Natural killer cell (primary cell): ENCODE data around the gene RTL5. TPM values are rescaled to one million over a fixed set of nuclear protein-coding genes. Genes with fewer than 3 reads are reported as not detected.

ENCODE experiments used
- ATAC-seq, 3 donors: fragments of 150-1000 bp in 2 of 3; fragments of 200-7000 bp in 1 of 3; cut with Tn5 transposase; 1 replicate in 1 of 3; 2 replicates in 2 of 3; pipeline ENCODE4 v1.10.0; 2021; ENCODE audit warnings: mild to moderate bottlenecking in 2 of 3, moderate library complexity in 2 of 3
- DNase-seq, 2 donors: peaks; one replicate each; pipeline versions ENCODE4 v3.0.0 to v3.0.0-alpha.2; 2013 to 2021; ENCODE audit warnings: mixed read lengths in 1 of 2
- H3K27ac ChIP-seq: one replicate; pipeline ENCODE4 v1.5.1; 2013; ENCODE audit warnings: mild to moderate bottlenecking, low read length
- H3K27me3 ChIP-seq: one replicate; pipeline ENCODE4 v1.6.1; 2013; ENCODE audit warnings: low read length; ENCODE audit not compliant: control insufficient read depth, insufficient read depth
- H3K36me3 ChIP-seq: one replicate; pipeline ENCODE4 v1.6.1; 2013; ENCODE audit warnings: low read length; ENCODE audit not compliant: control insufficient read depth, insufficient read depth
- H3K4me1 ChIP-seq: one replicate; pipeline ENCODE4 v1.6.1; 2013; ENCODE audit warnings: low read length; ENCODE audit not compliant: control insufficient read depth, insufficient read depth
- H3K4me3 ChIP-seq: one replicate; pipeline ENCODE4 v1.5.1; 2013; ENCODE audit warnings: low read length
- H3K9me3 ChIP-seq: one replicate; pipeline ENCODE4 v1.6.1; 2013; ENCODE audit warnings: low read length; ENCODE audit not compliant: control insufficient read depth, insufficient read depth
- H3K27ac Mint-ChIP-seq, 2 donors: one replicate each; pipeline ENCODE4 v1.8.0; 2022; ENCODE audit warnings: mild to moderate bottlenecking in 2 of 2, mixed read lengths in 2 of 2, moderate library complexity in 1 of 2
- H3K27me3 Mint-ChIP-seq, 2 donors: one replicate each; pipeline ENCODE4 v1.8.0; 2022; ENCODE audit warnings: low read depth in 2 of 2, mixed read lengths in 2 of 2
- H3K36me3 Mint-ChIP-seq: one replicate; pipeline ENCODE4 v1.8.0; 2022; ENCODE audit warnings: mixed read lengths
- H3K4me1 Mint-ChIP-seq, 2 donors: one replicate each; pipeline ENCODE4 v1.8.0; 2022; ENCODE audit warnings: mixed read lengths in 2 of 2
- H3K4me3 Mint-ChIP-seq: one replicate; pipeline ENCODE4 v1.8.0; 2022; ENCODE audit warnings: mild to moderate bottlenecking, moderate library complexity, mixed read lengths
- H3K9me3 Mint-ChIP-seq, 2 donors: one replicate each; pipeline ENCODE4 v1.8.0; 2022; ENCODE audit warnings: mixed read lengths in 2 of 2
- WGBS: methylation state at CpG from one replicate; pipeline ENCODE4 v1.1.7; 2013; ENCODE audit warnings: missing lambda C conversion rate; ENCODE audit not compliant: insufficient coverage; 5-methylcytosine and 5-hydroxymethylcytosine counted together
- intact Hi-C: fragments of 100-400 bp; cut with micrococcal nuclease; formaldehyde crosslinking; loops from one replicate; pipeline ENCODE4 v1.14.2; 2022
- total RNA-seq, 4 donors: library from RNA; stranded (reverse); fragments of 120-200 nt in 1 of 4; gene quantifications; one replicate each; pipeline versions ENCODE4 v1.2.3 to v1.2.4, GENCODE V29; 2013 to 2022
- TF ChIP-seq, protein P1 (sequence below): fragments of 200-600 bp; IDR thresholded peaks from one replicate; pipeline ENCODE4 v1.8.0; 2022; ENCODE audit warnings: antibody characterized with exemption

RTL5 gene
- total RNA-seq, 3 donors from 2014 or later (not counting 1 experiment from before 2014, with no cell fraction given), result 1.3 to 1.8 (median 1.7) TPM

DNA sequence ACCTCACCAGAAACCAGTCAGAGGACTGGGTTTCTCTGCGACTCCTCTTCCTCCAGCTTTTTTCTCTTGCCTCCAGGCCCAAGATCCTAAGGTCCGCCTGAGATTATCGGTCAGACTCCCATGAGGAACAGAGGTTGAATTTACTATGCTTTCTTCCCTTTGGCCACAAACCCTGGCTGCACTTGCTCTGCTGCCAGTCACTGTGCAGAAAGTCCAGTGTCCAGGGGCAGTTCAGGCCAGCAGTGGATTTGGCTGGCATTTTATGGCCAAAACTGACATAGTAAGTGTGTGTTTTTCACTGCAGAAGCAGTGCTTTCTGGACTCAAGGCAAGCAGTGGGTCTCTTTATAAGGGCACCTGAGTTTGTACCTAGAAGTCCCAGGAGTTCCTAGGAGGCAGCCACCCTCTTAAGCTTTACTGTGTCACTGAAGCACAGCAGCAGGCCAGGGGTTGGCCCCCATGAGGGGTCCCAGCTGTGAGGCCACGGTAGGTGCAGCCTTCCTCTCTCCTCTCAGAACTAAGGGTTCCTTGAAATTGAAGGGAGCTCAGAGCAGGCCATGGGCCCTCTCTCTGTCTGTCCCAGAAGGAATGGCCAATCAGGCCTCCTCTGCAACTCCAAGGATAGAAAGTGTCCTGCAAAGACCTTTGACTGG is 3.4 kb downstream of the RTL5 start:
- TF ChIP-seq, protein P1, sequence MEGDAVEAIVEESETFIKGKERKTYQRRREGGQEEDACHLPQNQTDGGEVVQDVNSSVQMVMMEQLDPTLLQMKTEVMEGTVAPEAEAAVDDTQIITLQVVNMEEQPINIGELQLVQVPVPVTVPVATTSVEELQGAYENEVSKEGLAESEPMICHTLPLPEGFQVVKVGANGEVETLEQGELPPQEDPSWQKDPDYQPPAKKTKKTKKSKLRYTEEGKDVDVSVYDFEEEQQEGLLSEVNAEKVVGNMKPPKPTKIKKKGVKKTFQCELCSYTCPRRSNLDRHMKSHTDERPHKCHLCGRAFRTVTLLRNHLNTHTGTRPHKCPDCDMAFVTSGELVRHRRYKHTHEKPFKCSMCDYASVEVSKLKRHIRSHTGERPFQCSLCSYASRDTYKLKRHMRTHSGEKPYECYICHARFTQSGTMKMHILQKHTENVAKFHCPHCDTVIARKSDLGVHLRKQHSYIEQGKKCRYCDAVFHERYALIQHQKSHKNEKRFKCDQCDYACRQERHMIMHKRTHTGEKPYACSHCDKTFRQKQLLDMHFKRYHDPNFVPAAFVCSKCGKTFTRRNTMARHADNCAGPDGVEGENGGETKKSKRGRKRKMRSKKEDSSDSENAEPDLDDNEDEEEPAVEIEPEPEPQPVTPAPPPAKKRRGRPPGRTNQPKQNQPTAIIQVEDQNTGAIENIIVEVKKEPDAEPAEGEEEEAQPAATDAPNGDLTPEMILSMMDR, result no peak
- Mint-ChIP-seq H3K27me3 (peaks cover 2 to 25% of the 10 kb centered on the region in 2 donors), H3K36me3 (no peaks in the 10 kb centered on the region), H3K27ac (no peak overlapping the region), H3K4me3 (no peak overlapping the region), H3K4me1 (peaks cover 35 to 52% of the 10 kb centered on the region in 2 donors), H3K9me3 (no peaks in the 10 kb centered on the region)
- Histone ChIP-seq H3K27me3 (no peaks in the 10 kb centered on the region), H3K4me3 (no peak overlapping the region), H3K4me1 (peaks cover 55% of the 10 kb centered on the region), H3K36me3 (peaks cover 2% of the 10 kb centered on the region), H3K27ac (no peak overlapping the region), H3K9me3 (no peaks in the 10 kb centered on the region)
- DNase-seq (no peak), ATAC-seq (no peak)
- intact Hi-C loops, result no loop called here
- WGBS, result 93% methylated on average over 4 of the region's 4 CpGs

DNA sequence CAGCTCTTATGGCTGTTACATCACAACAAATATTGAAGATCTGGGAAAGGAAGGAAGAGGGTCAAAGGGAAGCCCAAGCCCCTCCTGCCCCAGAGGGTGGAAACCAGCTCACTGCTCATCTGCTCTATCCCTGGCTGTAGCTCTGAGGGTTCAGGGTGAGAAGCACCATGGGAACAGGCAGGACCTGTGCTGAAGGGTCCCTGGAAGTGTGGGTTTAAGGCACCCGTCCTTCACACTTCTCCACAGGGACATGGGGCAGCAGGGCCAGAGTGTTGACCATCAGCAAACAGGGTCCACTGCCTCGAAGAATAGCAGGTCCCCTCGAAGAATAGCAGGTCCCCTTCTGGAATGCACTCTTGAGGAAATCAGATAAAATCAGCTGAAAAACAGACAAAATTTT is 4.4 kb downstream of the RTL5 start:
- H3K4me1 ChIP-seq, result peaks cover 60% of the 10 kb centered on the region
- WGBS, result 100% methylated on average over 1 of the region's 3 CpGs
- Mint-ChIP-seq H3K9me3 (no peaks in the 10 kb centered on the region), H3K36me3 (no peaks in the 10 kb centered on the region), H3K4me1 (peaks cover 44 to 60% of the 10 kb centered on the region in 2 donors), H3K4me3 (no peak overlapping the region), H3K27ac (no peak overlapping the region), H3K27me3 (peaks cover 2 to 25% of the 10 kb centered on the region in 2 donors)
- no peak for DNase-seq
- H3K36me3 ChIP-seq, result no peaks in the 10 kb centered on the region
- H3K4me3 ChIP-seq, result no peak overlapping the region
- H3K27me3 ChIP-seq, result no peaks in the 10 kb centered on the region
- no peaks in the 10 kb centered on the region for H3K9me3 ChIP-seq
- intact Hi-C loops, result no loop called here
- no peak overlapping the region for H3K27ac ChIP-seq
- no peak for ATAC-seq
- TF ChIP-seq, protein P1, result no peak

DNA sequence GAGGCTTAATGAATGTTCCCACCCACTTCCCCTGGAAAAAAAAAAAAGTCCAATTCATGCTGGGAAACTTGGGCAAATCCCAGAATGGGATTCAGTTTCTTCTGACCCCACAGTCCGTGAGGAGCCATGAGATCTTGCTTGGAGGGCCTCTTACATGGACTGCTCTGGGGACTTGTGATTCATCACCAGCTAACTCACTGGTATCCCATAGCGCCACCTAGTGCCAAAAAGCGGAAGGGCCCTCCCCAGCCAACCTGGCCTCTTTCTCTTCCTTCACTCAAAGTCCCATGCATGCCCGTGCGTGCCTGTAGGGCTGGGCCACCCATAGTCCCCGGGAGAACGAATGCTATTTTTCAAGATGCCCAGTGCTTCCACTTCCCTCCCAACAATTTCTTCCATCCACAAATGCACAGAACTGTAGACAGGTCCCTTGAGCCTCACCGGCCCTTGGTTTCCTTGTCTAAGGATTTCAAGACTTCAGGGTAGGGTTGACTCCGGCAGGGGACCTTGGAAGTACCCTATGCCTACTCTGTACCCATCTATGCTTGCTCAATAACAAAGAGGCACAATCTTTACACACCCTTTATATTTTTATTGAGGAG is 5.1 kb downstream of the RTL5 start:
- ATAC-seq (peak; percentile 75 to 81 (median 81)), DNase-seq (peak; percentile 77 to 86)
- Mint-ChIP-seq H3K4me3 (peak overlapping the region; percentile 1), H3K27me3 (peaks cover 2 to 25% of the 10 kb centered on the region in 2 donors), H3K36me3 (no peaks in the 10 kb centered on the region), H3K27ac (no peak overlapping the region), H3K4me1 (peaks cover 51 to 60% of the 10 kb centered on the region in 2 donors), H3K9me3 (no peaks in the 10 kb centered on the region)
- Histone ChIP-seq H3K36me3 (no peaks in the 10 kb centered on the region), H3K27ac (no peak overlapping the region), H3K27me3 (no peaks in the 10 kb centered on the region), H3K4me3 (no peak overlapping the region), H3K9me3 (no peaks in the 10 kb centered on the region), H3K4me1 (peaks cover 60% of the 10 kb centered on the region)
- TF ChIP-seq, protein P1, result peak; percentile 60
- intact Hi-C loops, result loop anchor here (1.0 kb wide), 2 partner anchors 77 to 108 kb away; no protein-coding TSS in a partner anchor
- WGBS, result 4% methylated on average over 7 of the region's 9 CpGs
